C4-2B (cell line): Measurements from ENCODE around the gene UNC80.

Experiments used
- CTCF ChIP-seq: fragments of 450-650 bp; conservative IDR thresholded peaks from 2 replicates; pipeline ENCODE4 v1.5.1; 2017; ENCODE audit warnings: mild to moderate bottlenecking
- ZFX ChIP-seq: fragments of 450-650 bp; IDR thresholded peaks from 2 replicates; pipeline ENCODE4 v1.6.1; 2017

GRCh38 chr2:209938906-209939305 lies 167.3 kb downstream of the UNC80 start:
- TF ChIP-seq CTCF (no peak), ZFX (no peak)
